Measurements from ENCODE around the gene RFX5. TPM values are rescaled to one million over a fixed set of nuclear protein-coding genes. Genes with fewer than 3 reads are reported as not detected.
A peak's percentile ranks its signal among the peaks of the same experiment; 100 is the strongest.

The RFX5 gene
- total and polyA plus RNA-seq, 2 of the 13 experiments (the other 11 are each of a cell fraction or from before 2014, with no cell fraction given), result 17.9 to 36.2 TPM

DNA sequence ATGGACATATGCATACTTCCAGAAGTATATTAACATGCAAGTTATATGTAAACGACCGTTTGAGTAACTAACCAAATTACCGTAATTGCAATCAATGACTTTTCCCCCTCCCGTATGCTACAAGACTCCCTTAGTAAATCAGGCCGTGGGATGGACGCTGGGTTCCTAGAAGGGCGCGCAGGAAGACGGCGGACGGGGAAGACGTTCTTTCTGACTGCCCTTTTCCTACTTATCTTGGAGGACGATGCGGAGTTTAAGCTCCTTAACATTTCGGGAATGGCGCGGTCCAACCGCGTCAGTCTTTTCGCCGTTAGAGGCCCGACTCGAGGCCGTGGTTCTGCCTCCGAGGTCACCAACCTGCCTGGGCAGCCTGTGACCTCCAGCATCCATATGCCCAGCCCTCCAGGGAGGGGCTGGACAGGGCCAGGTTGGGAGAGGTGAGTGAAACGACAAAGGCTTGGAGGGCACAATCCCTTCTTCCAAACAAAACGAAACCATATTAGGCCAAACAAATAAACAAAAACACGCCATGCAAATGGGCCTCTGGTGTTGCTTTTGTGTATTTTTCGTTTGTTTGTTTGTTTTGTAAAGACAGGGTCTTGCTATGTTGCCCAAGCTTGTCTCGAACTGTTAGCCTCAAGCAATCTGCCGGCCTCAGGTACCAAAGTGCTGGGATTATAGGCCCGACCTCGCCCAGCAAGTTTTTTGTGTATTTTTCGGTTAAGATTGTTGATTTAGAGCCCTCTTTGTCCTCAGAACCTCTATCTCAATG, 19.0 kb downstream of the RFX5 start (continued):
- TF ChIP-seq ZNF224 (CRISPR knock-in tag; IDR thresholded peaks at IDR 0.05) (0 out of 2 replicates have a peak, but pooled peaks have one; percentile 11), ZNF350 (CRISPR knock-in tag; IDR thresholded peaks at IDR 0.05; ENCODE audit: borderline replicate concordance, low read depth) (0 out of 2 replicates have a peak, but pooled peaks have one; percentile 22), ZNF274 (CRISPR knock-in tag; IDR thresholded peaks at IDR 0.05) (0 out of 2 replicates have a peak, but pooled peaks have one; percentile 39), GZF1 (CRISPR knock-in tag; IDR thresholded peaks at IDR 0.05) (peak; percentile 99), SOX13 (IDR thresholded peaks at IDR 0.05) (no peak), SOX13 (CRISPR knock-in tag; conservative IDR thresholded peaks at IDR 0.05 in 1 of 2, IDR thresholded peaks at IDR 0.05 in 1 of 2) (0 out of 4 replicates have a peak, but pooled peaks of 1 of the 2 experiments have one; percentile 3), ZFX (CRISPR knock-in tag; IDR thresholded peaks at IDR 0.05; ENCODE audit: low read depth) (peak; percentile 47), ZMYM3 (CRISPR knock-in tag; IDR thresholded peaks at IDR 0.05) (0 out of 2 replicates have a peak, but pooled peaks have one; percentile 13), ZNF615 (CRISPR knock-in tag; IDR thresholded peaks at IDR 0.05; ENCODE audit: borderline replicate concordance) (no peak), ZNF720 (CRISPR knock-in tag; IDR thresholded peaks at IDR 0.05) (no peak), ZNF121 (CRISPR knock-in tag; IDR thresholded peaks at IDR 0.05) (peak; percentile 92), ZNF564 (CRISPR knock-in tag; IDR thresholded peaks at IDR 0.05) (0 out of 2 replicates have a peak, but pooled peaks have one; percentile 4), NFIC (IDR thresholded peaks at IDR 0.05; ENCODE audit: low read length) (0 out of 2 replicates have a peak, but pooled peaks have one; percentile 6), ZSCAN25 (CRISPR knock-in tag; IDR thresholded peaks at IDR 0.05) (0 out of 2 replicates have a peak, but pooled peaks have one; percentile 47), TEAD3 (CRISPR knock-in tag; optimal IDR thresholded peaks at IDR 0.05; ENCODE audit: borderline replicate concordance) (peak; percentile 33), EP300 (IDR thresholded peaks at IDR 0.05; ENCODE audit: low read depth in 2 of 2, low read length in 2 of 2) (no peak), EP300 (CRISPR knock-in tag; IDR thresholded peaks at IDR 0.05; ENCODE audit: borderline replicate concordance) (0 out of 2 replicates have a peak, but pooled peaks have one; percentile 16)
- TF ChIP-seq, protein P1, sequence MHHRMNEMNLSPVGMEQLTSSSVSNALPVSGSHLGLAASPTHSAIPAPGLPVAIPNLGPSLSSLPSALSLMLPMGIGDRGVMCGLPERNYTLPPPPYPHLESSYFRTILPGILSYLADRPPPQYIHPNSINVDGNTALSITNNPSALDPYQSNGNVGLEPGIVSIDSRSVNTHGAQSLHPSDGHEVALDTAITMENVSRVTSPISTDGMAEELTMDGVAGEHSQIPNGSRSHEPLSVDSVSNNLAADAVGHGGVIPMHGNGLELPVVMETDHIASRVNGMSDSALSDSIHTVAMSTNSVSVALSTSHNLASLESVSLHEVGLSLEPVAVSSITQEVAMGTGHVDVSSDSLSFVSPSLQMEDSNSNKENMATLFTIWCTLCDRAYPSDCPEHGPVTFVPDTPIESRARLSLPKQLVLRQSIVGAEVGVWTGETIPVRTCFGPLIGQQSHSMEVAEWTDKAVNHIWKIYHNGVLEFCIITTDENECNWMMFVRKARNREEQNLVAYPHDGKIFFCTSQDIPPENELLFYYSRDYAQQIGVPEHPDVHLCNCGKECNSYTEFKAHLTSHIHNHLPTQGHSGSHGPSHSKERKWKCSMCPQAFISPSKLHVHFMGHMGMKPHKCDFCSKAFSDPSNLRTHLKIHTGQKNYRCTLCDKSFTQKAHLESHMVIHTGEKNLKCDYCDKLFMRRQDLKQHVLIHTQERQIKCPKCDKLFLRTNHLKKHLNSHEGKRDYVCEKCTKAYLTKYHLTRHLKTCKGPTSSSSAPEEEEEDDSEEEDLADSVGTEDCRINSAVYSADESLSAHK (CRISPR knock-in tag; IDR thresholded peaks at IDR 0.05; ENCODE audit: borderline replicate concordance), result no peak
- TF ChIP-seq, protein P2, sequence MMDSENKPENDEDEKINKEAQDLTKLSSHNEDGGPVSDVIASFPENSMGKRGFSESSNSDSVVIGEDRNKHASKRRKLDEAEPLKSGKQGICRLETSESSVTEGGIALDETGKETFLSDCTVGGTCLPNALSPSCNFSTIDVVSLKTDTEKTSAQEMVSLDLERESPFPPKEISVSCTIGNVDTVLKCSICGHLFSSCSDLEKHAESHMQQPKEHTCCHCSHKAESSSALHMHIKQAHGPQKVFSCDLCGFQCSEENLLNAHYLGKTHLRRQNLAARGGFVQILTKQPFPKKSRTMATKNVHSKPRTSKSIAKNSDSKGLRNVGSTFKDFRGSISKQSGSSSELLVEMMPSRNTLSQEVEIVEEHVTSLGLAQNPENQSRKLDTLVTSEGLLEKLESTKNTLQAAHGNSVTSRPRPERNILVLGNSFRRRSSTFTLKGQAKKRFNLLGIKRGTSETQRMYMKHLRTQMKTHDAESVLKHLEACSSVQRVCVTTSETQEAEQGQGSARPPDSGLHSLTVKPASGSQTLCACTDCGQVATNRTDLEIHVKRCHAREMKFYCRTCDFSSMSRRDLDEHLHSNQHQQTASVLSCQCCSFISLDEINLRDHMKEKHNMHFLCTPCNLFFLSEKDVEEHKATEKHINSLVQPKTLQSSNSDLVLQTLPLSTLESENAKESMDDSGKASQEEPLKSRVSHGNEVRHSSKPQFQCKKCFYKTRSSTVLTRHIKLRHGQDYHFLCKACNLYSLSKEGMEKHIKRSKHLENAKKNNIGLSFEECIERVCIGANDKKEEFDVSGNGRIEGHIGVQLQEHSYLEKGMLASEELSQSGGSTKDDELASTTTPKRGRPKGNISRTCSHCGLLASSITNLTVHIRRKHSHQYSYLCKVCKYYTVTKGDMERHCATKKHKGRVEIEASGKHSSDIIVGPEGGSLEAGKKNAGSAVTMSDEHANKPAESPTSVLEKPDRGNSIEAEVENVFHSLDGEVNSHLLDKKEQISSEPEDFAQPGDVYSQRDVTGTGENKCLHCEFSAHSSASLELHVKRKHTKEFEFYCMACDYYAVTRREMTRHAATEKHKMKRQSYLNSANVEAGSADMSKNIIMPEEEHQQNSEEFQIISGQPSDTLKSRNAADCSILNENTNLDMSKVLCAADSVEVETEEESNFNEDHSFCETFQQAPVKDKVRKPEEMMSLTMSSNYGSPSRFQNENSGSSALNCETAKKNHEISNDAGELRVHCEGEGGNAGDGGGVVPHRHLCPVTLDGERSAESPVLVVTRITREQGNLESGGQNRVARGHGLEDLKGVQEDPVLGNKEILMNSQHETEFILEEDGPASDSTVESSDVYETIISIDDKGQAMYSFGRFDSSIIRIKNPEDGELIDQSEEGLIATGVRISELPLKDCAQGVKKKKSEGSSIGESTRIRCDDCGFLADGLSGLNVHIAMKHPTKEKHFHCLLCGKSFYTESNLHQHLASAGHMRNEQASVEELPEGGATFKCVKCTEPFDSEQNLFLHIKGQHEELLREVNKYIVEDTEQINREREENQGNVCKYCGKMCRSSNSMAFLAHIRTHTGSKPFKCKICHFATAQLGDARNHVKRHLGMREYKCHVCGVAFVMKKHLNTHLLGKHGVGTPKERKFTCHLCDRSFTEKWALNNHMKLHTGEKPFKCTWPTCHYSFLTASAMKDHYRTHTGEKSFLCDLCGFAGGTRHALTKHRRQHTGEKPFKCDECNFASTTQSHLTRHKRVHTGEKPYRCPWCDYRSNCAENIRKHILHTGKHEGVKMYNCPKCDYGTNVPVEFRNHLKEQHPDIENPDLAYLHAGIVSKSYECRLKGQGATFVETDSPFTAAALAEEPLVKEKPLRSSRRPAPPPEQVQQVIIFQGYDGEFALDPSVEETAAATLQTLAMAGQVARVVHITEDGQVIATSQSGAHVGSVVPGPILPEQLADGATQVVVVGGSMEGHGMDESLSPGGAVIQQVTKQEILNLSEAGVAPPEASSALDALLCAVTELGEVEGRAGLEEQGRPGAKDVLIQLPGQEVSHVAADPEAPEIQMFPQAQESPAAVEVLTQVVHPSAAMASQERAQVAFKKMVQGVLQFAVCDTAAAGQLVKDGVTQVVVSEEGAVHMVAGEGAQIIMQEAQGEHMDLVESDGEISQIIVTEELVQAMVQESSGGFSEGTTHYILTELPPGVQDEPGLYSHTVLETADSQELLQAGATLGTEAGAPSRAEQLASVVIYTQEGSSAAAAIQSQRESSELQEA (CRISPR knock-in tag; IDR thresholded peaks at IDR 0.05; ENCODE audit: not compliant biosample characterization), result peak; percentile 54

Data from HepG2 (cell line).